H9 (cell line): Measurements from ENCODE around the gene SLC35D3. TPM values are rescaled to one million over a fixed set of nuclear protein-coding genes. Genes with fewer than 3 reads are reported as not detected.

Experiments used
- DNase-seq: peaks from one replicate; pipeline ENCODE4 v3.0.0-alpha.2; 2017
- H2AFZ ChIP-seq: one replicate; pipeline ENCODE4 v1.6.1; 2013; ENCODE audit warnings: mild to moderate bottlenecking, low read length, control low read depth, moderate library complexity
- H2AK5ac ChIP-seq: 2 replicates; pipeline ENCODE4 v1.6.1; 2013; ENCODE audit warnings: low read length, control low read depth, mixed read lengths; ENCODE audit not compliant: insufficient read length
- H2BK120ac ChIP-seq: one replicate; pipeline ENCODE4 v1.6.1; 2013; ENCODE audit warnings: low read depth, mild to moderate bottlenecking, low read length, control low read depth, inconsistent platforms; ENCODE audit not compliant: poor library complexity, severe bottlenecking
- H2BK12ac ChIP-seq: 2 replicates; pipeline ENCODE4 v1.6.1; 2013; ENCODE audit warnings: low read length, control low read depth, mixed read lengths, low read depth; ENCODE audit not compliant: insufficient read length
- H2BK15ac ChIP-seq: 2 replicates; pipeline ENCODE4 v1.6.1; 2013; ENCODE audit warnings: low read depth, low read length, control low read depth
- H2BK20ac ChIP-seq: one replicate; pipeline ENCODE4 v1.6.1; 2013; ENCODE audit warnings: low read depth, mild to moderate bottlenecking, low read length, control low read depth, inconsistent platforms; ENCODE audit not compliant: poor library complexity, severe bottlenecking
- H2BK5ac ChIP-seq: 2 replicates; pipeline ENCODE4 v1.6.1; 2013; ENCODE audit warnings: low read length, control low read depth, mixed read lengths; ENCODE audit not compliant: insufficient read length
- H3K14ac ChIP-seq: 2 replicates; pipeline ENCODE4 v1.6.1; 2013; ENCODE audit warnings: low read length, control low read depth; ENCODE audit not compliant: insufficient read depth
- H3K18ac ChIP-seq: 2 replicates; pipeline ENCODE4 v1.6.1; 2013; ENCODE audit warnings: low read depth, mild to moderate bottlenecking, mixed read lengths, low read length, control low read depth; ENCODE audit not compliant: insufficient read length
- H3K23ac ChIP-seq: 2 replicates; pipeline ENCODE4 v1.6.1; 2013; ENCODE audit warnings: low read length, control low read depth, mixed read lengths, low read depth; ENCODE audit not compliant: insufficient read length
- H3K23me2 ChIP-seq: 2 replicates; pipeline ENCODE4 v1.6.1; 2013; ENCODE audit warnings: low read depth, mild to moderate bottlenecking, mixed read lengths, low read length, control low read depth; ENCODE audit not compliant: insufficient read length, poor library complexity, severe bottlenecking
- H3K27ac ChIP-seq: 2 replicates; pipeline ENCODE4 v1.5.1; 2013; ENCODE audit warnings: low read length, control low read depth, mixed read lengths, low read depth; ENCODE audit not compliant: insufficient read length
- H3K27me3 ChIP-seq: 2 replicates; pipeline ENCODE4 v1.6.1; 2013; ENCODE audit warnings: low read length, control low read depth, inconsistent platforms; ENCODE audit not compliant: insufficient read depth
- H3K4ac ChIP-seq: 2 replicates; pipeline ENCODE4 v1.6.1; 2013; ENCODE audit warnings: low read depth, mild to moderate bottlenecking, control low read depth, inconsistent platforms, low read length, moderate library complexity
- H3K4me1 ChIP-seq: 2 replicates; pipeline ENCODE4 v1.6.1; 2013; ENCODE audit warnings: low read length, control low read depth, inconsistent platforms; ENCODE audit not compliant: insufficient read depth
- H3K4me2 ChIP-seq: 2 replicates; pipeline ENCODE4 v1.6.1; 2013; ENCODE audit warnings: low read length, control low read depth, mixed read lengths; ENCODE audit not compliant: insufficient read length, insufficient read depth
- H3K56ac ChIP-seq: 2 replicates; pipeline ENCODE4 v1.6.1; 2013; ENCODE audit warnings: low read depth, mild to moderate bottlenecking, mixed read lengths, low read length, control low read depth; ENCODE audit not compliant: insufficient read length
- H3K79me1 ChIP-seq: 2 replicates; pipeline ENCODE4 v1.6.1; 2013; ENCODE audit warnings: low read depth, mild to moderate bottlenecking, moderate library complexity, low read length, control low read depth, inconsistent platforms; ENCODE audit not compliant: insufficient read depth, poor library complexity, severe bottlenecking
- H3K79me2 ChIP-seq: 2 replicates; pipeline ENCODE4 v1.6.1; 2013; ENCODE audit warnings: low read length, control low read depth, inconsistent platforms; ENCODE audit not compliant: insufficient read depth
- H3K9ac ChIP-seq: 2 replicates; pipeline ENCODE4 v1.6.1; 2013; ENCODE audit warnings: low read length, control low read depth, mixed read lengths; ENCODE audit not compliant: insufficient read length; ENCODE audit errors: extremely low read depth
- H3K9me3 ChIP-seq: one replicate; pipeline ENCODE4 v1.6.1; 2013; ENCODE audit warnings: low read depth, low read length, inconsistent platforms; ENCODE audit not compliant: control insufficient read depth
- H3T11ph ChIP-seq: one replicate; pipeline ENCODE4 v1.6.1; 2013; ENCODE audit warnings: mild to moderate bottlenecking, low read length, control low read depth, inconsistent platforms
- H4K20me1 ChIP-seq: one replicate; pipeline ENCODE4 v1.6.1; 2013; ENCODE audit not compliant: control insufficient read depth, insufficient read length, insufficient read depth
- H4K5ac ChIP-seq: 2 replicates; pipeline ENCODE4 v1.6.1; 2013; ENCODE audit warnings: low read depth, mild to moderate bottlenecking, mixed read lengths, low read length, control low read depth; ENCODE audit not compliant: insufficient read length
- H4K8ac ChIP-seq: replicated peaks from 2 replicates; pipeline ENCODE4 v1.6.1; 2013; ENCODE audit warnings: low read length, control low read depth, mixed read lengths, low read depth; ENCODE audit not compliant: insufficient read length
- H4K91ac ChIP-seq: 2 replicates; pipeline ENCODE4 v1.6.1; 2013; ENCODE audit warnings: low read depth, mild to moderate bottlenecking, moderate library complexity, mixed read lengths, low read length, control low read depth; ENCODE audit not compliant: insufficient read length
- H3K27ac Mint-ChIP-seq, 3 experiments: 2 replicates in 2 of 3; 3 replicates in 1 of 3; pipeline ENCODE4 v1.8.0; 2020 to 2021; ENCODE audit warnings: mixed read lengths in 3 of 3, mild to moderate bottlenecking in 1 of 3, moderate library complexity in 1 of 3
- H3K27me3 Mint-ChIP-seq: 2 replicates; pipeline ENCODE4 v1.8.0; 2021; ENCODE audit warnings: low read depth, mild to moderate bottlenecking, moderate library complexity, mixed read lengths
- H3K36me3 Mint-ChIP-seq, 3 experiments: 2 replicates in 2 of 3; 3 replicates in 1 of 3; pipeline ENCODE4 v1.8.0; 2020 to 2021; ENCODE audit warnings: low read depth in 3 of 3, mixed read lengths in 3 of 3; ENCODE audit not compliant: insufficient read depth in 1 of 3
- H3K4me1 Mint-ChIP-seq, 2 experiments: 2 replicates each; pipeline ENCODE4 v1.8.0; 2020; ENCODE audit warnings: mixed read lengths in 2 of 2
- H3K4me3 Mint-ChIP-seq, 2 experiments: 2 replicates in 1 of 2; 3 replicates in 1 of 2; pipeline ENCODE4 v1.8.0; 2020 to 2021; ENCODE audit warnings: mild to moderate bottlenecking in 2 of 2, mixed read lengths in 2 of 2, moderate library complexity in 1 of 2
- H3K9me3 Mint-ChIP-seq, 2 experiments: 2 replicates in 1 of 2; 3 replicates in 1 of 2; pipeline ENCODE4 v1.8.0; 2020; ENCODE audit warnings: mild to moderate bottlenecking in 2 of 2, mixed read lengths in 2 of 2, moderate library complexity in 1 of 2
- WGBS: extraction: QIAGEN DNeasy Blood & Tissue Kit; methylation state at CpG from one replicate; pipeline ENCODE4 v1.1.7; 2013; ENCODE audit warnings: missing lambda C conversion rate, low lambda C conversion rate, mixed read lengths; ENCODE audit not compliant: insufficient read length; ENCODE audit errors: extremely low coverage; 5-methylcytosine and 5-hydroxymethylcytosine counted together
- total RNA-seq: library from RNA; stranded (reverse); gene quantifications from 2 replicates; pipeline ENCODE4 v1.2.1, GENCODE V29; 2021
- TF ChIP-seq, protein P1 (sequence below): fragments of 200-600 bp; sonication (generic); conservative IDR thresholded peaks from 3 replicates; pipeline ENCODE4 v1.8.0; 2021; ENCODE audit warnings: antibody characterized with exemption, mild to moderate bottlenecking

Gene SLC35D3
- total RNA-seq, 1 experiment from 2014 or later: 0.17 TPM

DNA sequence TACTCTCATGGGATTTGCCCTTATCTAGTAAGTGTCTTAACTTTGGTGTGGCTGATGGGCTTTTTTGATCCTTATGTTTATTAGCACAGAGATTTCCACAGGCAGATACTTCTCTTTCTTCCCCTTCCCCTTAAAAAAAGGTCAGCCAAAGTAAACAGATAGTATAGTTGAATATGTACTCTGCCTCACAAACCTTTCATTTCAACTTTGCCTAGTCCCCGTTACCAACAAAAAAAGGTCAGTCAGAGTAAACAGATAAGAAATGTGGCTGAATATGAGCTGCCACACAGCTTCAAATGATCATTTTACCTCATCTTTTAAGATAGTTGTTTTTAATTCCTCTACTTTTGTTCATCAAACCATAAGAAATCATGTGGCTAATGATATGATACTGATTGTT is 34.1 kb upstream of the SLC35D3 start:
- no peak overlapping the region for H4K5ac ChIP-seq
- H2BK120ac ChIP-seq: no peak overlapping the region
- H3K56ac ChIP-seq: no peak overlapping the region
- no peaks in the 10 kb centered on the region for H3K27me3 ChIP-seq
- no peaks in the 10 kb centered on the region for H3K79me2 ChIP-seq
- no peak overlapping the region for H4K91ac ChIP-seq
- H3T11ph ChIP-seq: no peak overlapping the region
- no peaks in the 10 kb centered on the region for H4K20me1 ChIP-seq
- TF ChIP-seq, protein P1, sequence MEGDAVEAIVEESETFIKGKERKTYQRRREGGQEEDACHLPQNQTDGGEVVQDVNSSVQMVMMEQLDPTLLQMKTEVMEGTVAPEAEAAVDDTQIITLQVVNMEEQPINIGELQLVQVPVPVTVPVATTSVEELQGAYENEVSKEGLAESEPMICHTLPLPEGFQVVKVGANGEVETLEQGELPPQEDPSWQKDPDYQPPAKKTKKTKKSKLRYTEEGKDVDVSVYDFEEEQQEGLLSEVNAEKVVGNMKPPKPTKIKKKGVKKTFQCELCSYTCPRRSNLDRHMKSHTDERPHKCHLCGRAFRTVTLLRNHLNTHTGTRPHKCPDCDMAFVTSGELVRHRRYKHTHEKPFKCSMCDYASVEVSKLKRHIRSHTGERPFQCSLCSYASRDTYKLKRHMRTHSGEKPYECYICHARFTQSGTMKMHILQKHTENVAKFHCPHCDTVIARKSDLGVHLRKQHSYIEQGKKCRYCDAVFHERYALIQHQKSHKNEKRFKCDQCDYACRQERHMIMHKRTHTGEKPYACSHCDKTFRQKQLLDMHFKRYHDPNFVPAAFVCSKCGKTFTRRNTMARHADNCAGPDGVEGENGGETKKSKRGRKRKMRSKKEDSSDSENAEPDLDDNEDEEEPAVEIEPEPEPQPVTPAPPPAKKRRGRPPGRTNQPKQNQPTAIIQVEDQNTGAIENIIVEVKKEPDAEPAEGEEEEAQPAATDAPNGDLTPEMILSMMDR: no peak
- H3K23ac ChIP-seq: no peak overlapping the region
- H3K4me1 ChIP-seq: no peaks in the 10 kb centered on the region
- no peak overlapping the region for H4K8ac ChIP-seq
- H3K9ac ChIP-seq: no peak overlapping the region
- H3K4me3 Mint-ChIP-seq: no peak overlapping the region
- no peaks in the 10 kb centered on the region for H3K4me1 Mint-ChIP-seq
- no peaks in the 10 kb centered on the region for H3K36me3 Mint-ChIP-seq
- no peak for DNase-seq
- no peak overlapping the region for H3K14ac ChIP-seq
- peak overlapping the region in 1 of 3 experiments; percentile 13; a peak in 1 of 7 replicates for H3K27ac Mint-ChIP-seq
- no peak overlapping the region for H2BK20ac ChIP-seq
- no peaks in the 10 kb centered on the region for H3K9me3 ChIP-seq
- no peak overlapping the region for H2BK15ac ChIP-seq
- H2BK12ac ChIP-seq: no peak overlapping the region
- H2AK5ac ChIP-seq: no peak overlapping the region
- H2BK5ac ChIP-seq: no peak overlapping the region
- H3K23me2 ChIP-seq: no peaks in the 10 kb centered on the region
- no peak overlapping the region for H3K18ac ChIP-seq
- no peak overlapping the region for H3K4me2 ChIP-seq
- no peak overlapping the region for H2AFZ ChIP-seq
- H3K9me3 Mint-ChIP-seq: no peaks in the 10 kb centered on the region
- no peak overlapping the region for H3K4ac ChIP-seq
- H3K27me3 Mint-ChIP-seq: no peaks in the 10 kb centered on the region
- no peaks in the 10 kb centered on the region for H3K79me1 ChIP-seq
- H3K27ac ChIP-seq: no peak overlapping the region
- WGBS: no CpG with 5 or more reads among the region's 1 CpG
